Stimulated activated CD8-positive, alpha-beta memory T cell treated with anti-CD3 and anti-CD28 coated beads, Interleukin-12 subunit alpha, Interleukin-12 subunit beta, amount 100 ng/mL, for 4 hours (primary cell): ENCODE measurements around the gene FOXF1.
A peak's percentile ranks its signal among the peaks of the same experiment; 100 is the strongest.

Experiments
- DNase-seq: peaks from one replicate; pipeline ENCODE4 v3.0.0-alpha.2; 2020; ENCODE audit warnings: low read depth

The FOXF1 gene

GRCh38 chr16:86558355-86559193 is 48.2 kb downstream of the FOXF1 start:
- no peak for DNase-seq

GRCh38 chr16:86559802-86560305 is 49.5 kb downstream of the FOXF1 start:
- DNase-seq = no peak

GRCh38 chr16:86562356-86562755 is 52.0 kb downstream of the FOXF1 start:
- DNase-seq = no peak

GRCh38 chr16:86563469-86564345 is 53.4 kb downstream of the FOXF1 start:
- DNase-seq = peak; percentile 60
